GM12873 (cell line): Measurements from ENCODE around the gene ADGRD1.

Source experiments
- TF ChIP-seq, protein P1 (sequence below): IDR thresholded peaks from 2 replicates; pipeline ENCODE4 v1.5.1; 2012; ENCODE audit warnings: low read depth, mild to moderate bottlenecking, moderate library complexity, low read length, control low read depth; ENCODE audit not compliant: insufficient read depth; ENCODE audit errors: missing control alignments

Gene ADGRD1

DNA sequence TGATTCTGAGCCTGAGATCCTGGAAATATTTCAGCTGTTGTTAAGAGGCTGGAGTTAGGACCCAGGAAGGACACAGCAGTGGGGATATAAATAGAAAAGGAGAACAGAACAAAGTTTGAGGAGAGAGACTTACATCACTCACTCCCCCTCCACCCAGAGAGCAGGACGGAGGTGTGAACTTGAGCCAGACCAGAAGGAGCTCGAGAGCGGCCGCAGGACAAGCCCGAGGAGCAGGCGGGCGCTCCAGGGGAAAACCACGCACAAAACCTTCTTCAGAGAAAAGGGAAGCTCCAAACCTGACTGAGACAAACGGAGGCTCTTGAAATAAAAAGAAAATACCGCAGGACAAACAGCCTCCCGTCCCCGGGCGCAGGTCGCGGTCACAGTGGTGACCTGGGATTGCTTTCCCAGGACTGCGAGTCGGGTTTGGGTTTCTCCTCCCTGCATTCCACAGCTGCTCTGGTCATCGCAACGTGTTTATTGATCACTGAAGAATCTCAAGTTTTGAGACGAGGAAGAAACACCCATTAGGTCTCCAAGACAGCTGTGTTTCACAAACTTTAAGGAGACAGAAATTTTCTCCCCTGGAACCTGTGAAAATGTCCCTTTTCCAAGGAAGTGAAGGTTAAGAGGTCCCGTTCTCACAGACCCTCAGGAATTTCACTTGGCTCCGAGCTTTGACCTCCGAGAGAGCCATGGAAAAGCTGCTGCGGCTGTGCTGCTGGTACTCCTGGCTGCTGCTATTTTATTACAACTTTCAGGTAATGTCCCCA is at the start of gene ADGRD1:
Gene ADGRD1 (plus strand): TSS at position 137 of the 773 bp plus-strand sequence. CDS start 559 bp downstream, at position 696.
- TF ChIP-seq, protein P1, sequence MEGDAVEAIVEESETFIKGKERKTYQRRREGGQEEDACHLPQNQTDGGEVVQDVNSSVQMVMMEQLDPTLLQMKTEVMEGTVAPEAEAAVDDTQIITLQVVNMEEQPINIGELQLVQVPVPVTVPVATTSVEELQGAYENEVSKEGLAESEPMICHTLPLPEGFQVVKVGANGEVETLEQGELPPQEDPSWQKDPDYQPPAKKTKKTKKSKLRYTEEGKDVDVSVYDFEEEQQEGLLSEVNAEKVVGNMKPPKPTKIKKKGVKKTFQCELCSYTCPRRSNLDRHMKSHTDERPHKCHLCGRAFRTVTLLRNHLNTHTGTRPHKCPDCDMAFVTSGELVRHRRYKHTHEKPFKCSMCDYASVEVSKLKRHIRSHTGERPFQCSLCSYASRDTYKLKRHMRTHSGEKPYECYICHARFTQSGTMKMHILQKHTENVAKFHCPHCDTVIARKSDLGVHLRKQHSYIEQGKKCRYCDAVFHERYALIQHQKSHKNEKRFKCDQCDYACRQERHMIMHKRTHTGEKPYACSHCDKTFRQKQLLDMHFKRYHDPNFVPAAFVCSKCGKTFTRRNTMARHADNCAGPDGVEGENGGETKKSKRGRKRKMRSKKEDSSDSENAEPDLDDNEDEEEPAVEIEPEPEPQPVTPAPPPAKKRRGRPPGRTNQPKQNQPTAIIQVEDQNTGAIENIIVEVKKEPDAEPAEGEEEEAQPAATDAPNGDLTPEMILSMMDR = no peak

DNA sequence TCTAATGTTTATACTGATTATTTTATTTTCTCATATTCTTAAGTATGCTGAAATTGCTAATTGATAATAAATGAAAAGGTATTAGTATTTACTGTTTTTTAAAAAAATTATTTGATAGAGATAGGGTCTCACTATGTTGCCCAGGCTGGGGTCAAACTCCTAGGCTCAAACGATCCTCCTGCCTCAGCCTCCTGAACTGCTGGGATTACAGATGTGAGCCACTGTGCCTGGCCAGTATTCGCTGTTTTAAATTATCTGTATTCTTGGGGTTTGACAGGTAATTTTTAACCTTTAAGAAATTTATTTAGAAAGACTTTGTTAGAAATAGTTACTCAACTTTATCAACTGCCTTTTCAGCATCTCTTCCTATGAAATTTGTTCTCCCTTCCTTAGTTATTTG is 49.6 kb upstream of the ADGRD1 start:
- TF ChIP-seq, protein P1 = no peak

DNA sequence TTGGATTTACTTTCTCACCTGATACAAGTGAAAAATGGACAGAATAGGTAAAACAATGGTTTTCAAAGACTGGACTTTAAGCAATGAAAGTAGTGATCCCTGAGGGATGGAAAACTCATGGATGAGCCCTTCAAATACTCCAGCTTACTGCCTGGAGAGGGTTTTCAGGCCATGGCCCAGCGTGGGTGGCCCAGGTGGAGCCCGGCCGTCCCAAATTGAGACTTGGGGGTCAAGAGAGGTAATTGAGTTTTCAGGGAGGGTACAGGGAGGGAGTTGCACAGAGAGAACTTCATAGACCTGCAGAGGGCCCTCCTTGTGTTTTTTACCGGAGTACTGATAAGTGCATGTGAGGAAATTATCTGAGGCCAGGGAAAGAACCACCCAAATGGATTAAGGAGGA is 44.6 kb upstream of the ADGRD1 start:
- TF ChIP-seq, protein P1 = no peak

DNA sequence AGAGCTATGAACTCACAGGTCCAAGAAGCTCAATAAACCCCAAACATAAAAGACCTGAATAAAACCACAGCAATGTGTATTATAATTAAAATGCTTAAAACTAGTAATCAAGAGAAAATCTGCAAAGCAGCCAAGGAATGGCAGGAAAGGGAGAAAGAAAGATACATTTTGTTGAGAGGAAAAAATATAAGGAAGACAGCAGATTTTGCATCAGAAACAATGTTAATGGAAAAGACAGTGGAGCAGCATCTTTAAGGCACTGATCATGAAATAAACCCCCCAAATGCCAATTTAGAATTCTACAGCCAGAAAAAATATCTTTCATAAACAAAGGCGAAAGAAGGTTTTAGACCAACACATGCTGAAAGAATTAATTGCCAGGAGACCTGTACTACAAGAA is 42.5 kb upstream of the ADGRD1 start:
- TF ChIP-seq, protein P1 = no peak

DNA sequence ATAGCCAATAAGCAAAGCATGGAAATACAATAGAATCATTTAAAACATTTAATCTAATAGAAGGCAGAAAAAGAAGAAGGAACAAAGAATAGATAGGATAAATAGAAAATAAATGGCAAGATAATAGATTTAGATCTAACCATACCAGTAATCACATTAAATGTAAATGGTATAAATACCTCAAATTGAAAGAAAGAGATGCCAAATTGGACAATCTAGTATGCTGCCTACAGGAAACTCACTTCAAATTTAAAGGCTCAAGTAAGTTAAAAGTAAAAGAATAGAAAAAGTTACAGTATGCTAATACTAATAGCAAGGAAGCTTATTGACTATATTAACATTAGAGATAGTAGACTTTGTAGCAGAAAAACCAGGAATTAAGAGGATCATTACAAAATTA is 41.8 kb upstream of the ADGRD1 start:
- TF ChIP-seq, protein P1 = no peak

DNA sequence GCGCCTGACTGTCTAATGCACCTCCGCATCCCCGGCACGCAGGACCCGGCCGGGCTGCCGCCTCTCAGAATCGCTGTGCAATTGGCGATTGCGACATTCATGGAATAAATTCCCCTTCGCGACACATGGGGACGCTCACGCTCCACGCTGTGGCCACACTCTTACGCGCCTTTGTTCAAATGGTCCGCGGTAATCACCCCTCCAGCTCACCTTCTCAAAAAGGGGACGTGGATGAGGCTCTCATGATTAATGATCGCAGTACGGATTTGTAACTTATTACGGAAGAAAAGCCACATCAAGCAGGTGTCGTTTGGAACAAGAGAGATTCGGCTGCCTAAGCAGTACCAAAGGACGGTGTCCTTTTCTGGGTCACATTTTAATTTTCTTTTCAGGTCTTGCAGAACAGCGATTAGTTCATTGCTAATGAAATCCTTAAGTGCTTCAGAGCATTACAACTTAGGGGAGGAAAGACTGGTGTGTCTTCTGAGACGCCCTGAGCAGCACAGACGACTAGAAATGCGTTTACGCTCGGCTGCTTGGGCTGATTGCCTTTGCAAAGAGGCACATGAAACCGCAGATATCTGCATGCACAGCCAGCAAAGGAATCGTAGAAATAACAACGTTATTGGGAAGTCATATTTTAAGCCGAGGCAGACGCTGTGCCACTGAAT is 37.3 kb upstream of the ADGRD1 start:
- TF ChIP-seq, protein P1 = peak; percentile 96

DNA sequence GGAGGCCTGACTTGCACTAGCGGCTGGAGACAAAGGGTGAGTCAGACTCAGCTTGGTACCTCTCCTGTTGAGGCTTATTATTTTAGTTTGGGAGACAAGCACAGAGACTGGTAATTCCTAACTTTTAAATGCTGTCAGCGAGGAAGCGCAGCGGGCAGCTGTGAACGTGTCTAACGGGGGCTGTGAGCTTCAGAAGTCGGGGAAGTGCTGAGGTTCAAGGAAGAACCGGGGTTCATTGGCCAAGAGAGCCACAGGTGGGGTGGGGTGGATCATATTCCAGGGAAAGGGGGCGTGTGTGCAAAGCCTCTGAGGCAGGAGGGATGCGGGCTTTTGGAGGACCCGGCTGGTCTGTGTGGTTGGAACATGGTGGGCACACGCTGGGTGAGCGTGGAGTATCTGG is 36.1 kb upstream of the ADGRD1 start:
- TF ChIP-seq, protein P1 = no peak
